ENCODE results near the gene FLT1. TPM values are rescaled to one million over a fixed set of nuclear protein-coding genes. Genes with fewer than 3 reads are reported as not detected.

The FLT1 gene
- total RNA-seq, 1 donor from 2014 or later: not detected

GRCh38 chr13:28442839-28443238 lies 52.1 kb downstream of the FLT1 start:
- Mint-ChIP-seq H3K4me1 (peaks cover 6% of the 10 kb centered on the region), H3K4me3 (no peak overlapping the region), H3K36me3 (ENCODE audit: low read depth) (no peaks in the 10 kb centered on the region), H3K27me3 (ENCODE audit: low read depth) (peaks cover 19% of the 10 kb centered on the region), H3K9me3 (peaks cover 6% of the 10 kb centered on the region), H3K27ac (ENCODE audit: unreplicated experiment) (no peak overlapping the region)
- no peak for TF ChIP-seq CTCF (conservative IDR thresholded peaks at IDR 0.05)
- no peak for DNase-seq (ENCODE audit: low read depth, low spot score)

- H3K4me3 Mint-ChIP-seq: no peak overlapping the region
- H3K27ac Mint-ChIP-seq (ENCODE audit: unreplicated experiment): no peak overlapping the region
- no peaks in the 10 kb centered on the region for H3K36me3 Mint-ChIP-seq (ENCODE audit: low read depth)
- H3K27me3 Mint-ChIP-seq (ENCODE audit: low read depth): peaks cover 18% of the 10 kb centered on the region
- peaks cover 4% of the 10 kb centered on the region for H3K9me3 Mint-ChIP-seq
- peaks cover 6% of the 10 kb centered on the region for H3K4me1 Mint-ChIP-seq
- DNase-seq (ENCODE audit: low read depth, low spot score): no peak
- no peak for TF ChIP-seq CTCF (conservative IDR thresholded peaks at IDR 0.05)
Measured at GRCh38 chr13:28441529-28441928, 53.4 kb downstream of the FLT1 start.

DNA sequence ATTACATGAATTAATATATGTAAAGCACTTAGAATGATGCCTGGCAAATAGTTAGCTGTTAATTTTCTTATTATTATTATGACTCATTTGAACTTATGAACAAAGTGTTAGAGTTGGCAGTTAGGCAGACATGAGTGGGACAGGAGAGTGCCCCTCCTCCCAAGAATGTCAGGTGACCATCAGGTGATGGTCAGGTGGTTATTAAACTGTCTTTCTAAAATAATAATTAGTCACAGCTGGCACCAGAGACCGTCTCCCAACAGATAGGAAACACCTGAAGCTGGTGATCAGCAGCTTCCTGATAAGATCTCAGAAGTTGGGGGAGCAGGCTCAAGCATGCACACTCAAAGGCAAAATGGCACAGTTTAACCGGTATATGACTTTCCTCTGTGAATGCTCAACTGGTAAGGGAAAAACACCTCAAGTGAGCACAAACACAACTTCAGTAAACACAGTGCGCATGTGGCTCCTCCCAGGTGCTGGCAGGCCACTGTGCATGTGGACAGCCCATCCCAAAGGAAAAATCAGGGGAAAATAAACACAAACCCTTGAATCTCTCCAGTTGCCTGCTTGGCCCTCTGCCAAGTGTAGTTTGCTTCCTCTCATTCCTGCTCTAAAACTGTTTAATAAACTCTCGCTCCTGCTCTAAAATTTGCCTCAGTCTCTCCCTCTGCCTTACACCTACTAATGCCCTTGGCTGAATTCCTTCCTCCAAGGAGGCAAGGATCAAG lies 54.0 kb downstream of the FLT1 start:
- Mint-ChIP-seq H3K27ac (ENCODE audit: unreplicated experiment) (no peak overlapping the region), H3K9me3 (peaks cover under 1% of the 10 kb centered on the region), H3K4me3 (no peak overlapping the region), H3K4me1 (peaks cover 6% of the 10 kb centered on the region), H3K27me3 (ENCODE audit: low read depth) (peaks cover 17% of the 10 kb centered on the region), H3K36me3 (ENCODE audit: low read depth) (no peaks in the 10 kb centered on the region)
- no peak for DNase-seq (ENCODE audit: low read depth, low spot score)
- no peak for TF ChIP-seq CTCF (conservative IDR thresholded peaks at IDR 0.05)

GRCh38 chr13:28438598-28439334 lies 56.2 kb downstream of the FLT1 start:
- DNase-seq (ENCODE audit: low read depth, low spot score): no peak
- Mint-ChIP-seq H3K9me3 (no peaks in the 10 kb centered on the region), H3K4me1 (peaks cover 6% of the 10 kb centered on the region), H3K36me3 (ENCODE audit: low read depth) (no peaks in the 10 kb centered on the region), H3K4me3 (no peak overlapping the region), H3K27me3 (ENCODE audit: low read depth) (peaks cover 22% of the 10 kb centered on the region), H3K27ac (ENCODE audit: unreplicated experiment) (no peak overlapping the region)
- TF ChIP-seq CTCF (conservative IDR thresholded peaks at IDR 0.05): no peak

DNA sequence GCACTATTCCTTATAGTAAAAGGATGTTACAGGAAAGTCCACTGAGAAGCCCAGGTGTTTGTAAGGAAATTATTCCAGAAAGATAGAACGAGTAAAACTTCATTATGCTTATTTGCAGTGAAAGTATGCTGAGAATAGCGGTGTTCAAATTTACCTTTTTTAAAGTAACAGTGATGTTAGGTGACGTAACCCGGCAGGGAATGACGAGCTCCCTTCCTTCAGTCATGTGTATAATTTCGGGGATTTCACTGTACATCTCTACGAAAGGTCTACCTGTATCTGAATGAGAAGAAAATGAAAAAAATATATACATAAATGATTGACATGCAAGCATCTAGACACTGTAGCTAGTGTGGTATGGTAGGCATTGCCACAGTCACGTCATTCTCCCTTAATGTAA lies 56.9 kb downstream of the FLT1 start:
- DNase-seq (ENCODE audit: low read depth, low spot score): no peak
- peaks cover 22% of the 10 kb centered on the region for H3K27me3 Mint-ChIP-seq (ENCODE audit: low read depth)
- no peak overlapping the region for H3K27ac Mint-ChIP-seq (ENCODE audit: unreplicated experiment)
- H3K36me3 Mint-ChIP-seq (ENCODE audit: low read depth): no peaks in the 10 kb centered on the region
- H3K9me3 Mint-ChIP-seq: no peaks in the 10 kb centered on the region
- peaks cover 6% of the 10 kb centered on the region for H3K4me1 Mint-ChIP-seq
- TF ChIP-seq CTCF (conservative IDR thresholded peaks at IDR 0.05): no peak
- no peak overlapping the region for H3K4me3 Mint-ChIP-seq

All from neural crest cell (in vitro differentiated cells).